Endothelial cell of umbilical vein (primary cell): ENCODE results near the gene FBXW11. TPM values are rescaled to one million over a fixed set of nuclear protein-coding genes. Genes with fewer than 3 reads are reported as not detected.

ENCODE experiments used
- BruUV-seq: library from RNA; stranded (reverse); fragments of 400-500 nt; replicated peaks from 2 replicates; lab custom pipeline; 2021; lab: Mats Ljungman, UMichigan
- CTCF ChIA-PET: fragments of 300-600, 350-600 bp; sonication (Branson Sonifier 250); formaldehyde crosslinking; loops from one replicate; lab custom pipeline; 2021; ENCODE audit warnings: antibody characterized with exemption, inconsistent platforms; lab: Charles Lee
- POLR2A ChIA-PET: fragments of 300-600, 350-600 bp; sonication (Branson Sonifier 250); formaldehyde crosslinking; loops from one replicate; lab custom pipeline; 2021; ENCODE audit warnings: antibody characterized with exemption, inconsistent platforms; lab: Charles Lee
- DNase-seq: peaks from one replicate; pipeline ENCODE4 v3.0.0-alpha.2; 2011; ENCODE audit warnings: low read depth, low spot score
- FAIRE-seq: peaks from 2 replicates; lab custom pipeline; 2011; peaks lifted over from hg19 to GRCh38; lab: Jason Lieb, UNC
- H2AFZ ChIP-seq: 2 replicates; pipeline ENCODE4 v1.6.0; 2012; ENCODE audit warnings: low read depth, low read length, control low read depth, inconsistent platforms
- H3K27ac ChIP-seq: 2 replicates; pipeline ENCODE4 v1.5.1; 2011; ENCODE audit warnings: low read depth, mild to moderate bottlenecking, control low read depth, low read length, moderate library complexity; ENCODE audit not compliant: insufficient read depth
- H3K27me3 ChIP-seq, 2 experiments: 2 replicates each; pipeline versions ENCODE4 v1.6.0 to v1.6.1; 2011; ENCODE audit warnings: low read length in 2 of 2, mixed read lengths in 1 of 2; ENCODE audit not compliant: control insufficient read depth in 2 of 2, insufficient read depth in 2 of 2
- H3K36me3 ChIP-seq, 2 experiments: 2 replicates in 1 of 2; 3 replicates in 1 of 2; pipeline ENCODE4 v1.5.1; 2011; ENCODE audit warnings: low read length in 2 of 2, mild to moderate bottlenecking in 1 of 2, moderate library complexity in 1 of 2; ENCODE audit not compliant: control insufficient read depth in 2 of 2, insufficient read depth in 2 of 2; ENCODE audit errors: extremely low read depth in 1 of 2
- H3K4me1 ChIP-seq: 3 replicates; pipeline ENCODE4 v1.5.1; 2011; ENCODE audit warnings: mild to moderate bottlenecking, low read length; ENCODE audit not compliant: control insufficient read depth, insufficient read depth; ENCODE audit errors: extremely low read depth
- H3K4me2 ChIP-seq: 2 replicates; pipeline ENCODE4 v1.6.1; 2011; ENCODE audit warnings: low read length, control low read depth, mixed read lengths; ENCODE audit not compliant: insufficient read depth
- H3K4me3 ChIP-seq, 3 experiments: fragments of 200-600 bp in 1 of 3; sonication (generic), shearing (Covaris generic) in 1 of 3; replicated peaks in 1 of 3; 2 replicates each; pipeline ENCODE4 v1.5.1; 2011 to 2016; ENCODE audit warnings: control low read depth in 3 of 3, low read length in 3 of 3, mild to moderate bottlenecking in 2 of 3, inconsistent platforms in 1 of 3, low read depth in 1 of 3, moderate library complexity in 1 of 3; ENCODE audit not compliant: insufficient read depth in 1 of 3
- H3K79me2 ChIP-seq: 2 replicates; pipeline ENCODE4 v1.6.0; 2012; ENCODE audit warnings: low read length, inconsistent platforms; ENCODE audit not compliant: control insufficient read depth, insufficient read depth
- H3K9ac ChIP-seq: replicated peaks from 2 replicates; pipeline ENCODE3; 2011; ENCODE audit warnings: low read length, control low read depth; ENCODE audit not compliant: insufficient read depth; ENCODE audit errors: extremely low read depth
- H3K9me1 ChIP-seq: replicated peaks from 3 replicates; pipeline ENCODE4 v1.6.0; 2011; ENCODE audit warnings: mild to moderate bottlenecking, low read length; ENCODE audit not compliant: control insufficient read depth, insufficient read depth; ENCODE audit errors: extremely low read depth
- H3K9me3 ChIP-seq: replicated peaks from 2 replicates; pipeline ENCODE4 v1.5.1; 2012; ENCODE audit warnings: low read length, inconsistent platforms; ENCODE audit not compliant: control insufficient read depth, insufficient read depth
- H4K20me1 ChIP-seq: replicated peaks from 2 replicates; pipeline ENCODE3; 2011; ENCODE audit warnings: mild to moderate bottlenecking, low read length; ENCODE audit not compliant: control insufficient read depth, insufficient read depth; ENCODE audit errors: extremely low read depth
- EZH2 ChIP-seq: IDR thresholded peaks from 2 replicates; pipeline ENCODE4 v1.6.1; 2012; ENCODE audit warnings: borderline replicate concordance, low read depth, mild to moderate bottlenecking, moderate library complexity, low read length, inconsistent platforms; ENCODE audit not compliant: severe bottlenecking
- JUN ChIP-seq: IDR thresholded peaks from 2 replicates; pipeline ENCODE4 v1.6.1; 2011; ENCODE audit warnings: borderline replicate concordance, low read depth; ENCODE audit not compliant: insufficient read length, insufficient read depth
- MYC ChIP-seq: IDR thresholded peaks from one replicate; pipeline ENCODE4 v1.6.1; 2011; ENCODE audit warnings: mild to moderate bottlenecking, low read depth, low read length
- POLR2A ChIP-seq: IDR thresholded peaks from 2 replicates; pipeline ENCODE4 v1.6.1; 2012; ENCODE audit warnings: low read depth, mild to moderate bottlenecking, control low read depth, low read length
- POLR2AphosphoS5 ChIP-seq: IDR thresholded peaks from 2 replicates; pipeline ENCODE4 v1.6.1; 2012; ENCODE audit warnings: low read depth, mild to moderate bottlenecking, control low read depth, low read length, moderate library complexity; ENCODE audit not compliant: insufficient read depth
- dilution Hi-C: fragments of 300-500 bp; cut with MboI; formaldehyde crosslinking; loops from one replicate; pipeline ENCODE4 v1.15.0; 2019; ENCODE audit warnings: low sequenced_read_pairs; ENCODE audit not compliant: extremely low pct_ligation_motif_present
- intact Hi-C: fragments of 100-400 bp; cut with micrococcal nuclease; formaldehyde crosslinking; loops from one replicate; pipeline ENCODE4 v1.10.0; 2022
- polyA plus RNA-seq, 4 experiments: library from polyadenylated mRNA; depleted of rRNA in 3 of 4; stranded (reverse) in 3 of 4; unstranded in 1 of 4; fragments of >200 nt; gene quantifications; 2 replicates each; pipeline versions ENCODE4 v1.2.1 to v1.2.3, GENCODE V29; 2011 to 2012; ENCODE audit warnings: missing spikeins in 1 of 4
- total RNA-seq: library from RNA; stranded (reverse); gene quantifications from 2 replicates; pipeline ENCODE4 v1.2.3, GENCODE V29; 2021
- TF ChIP-seq, protein P1 (sequence below), 2 donors: IDR thresholded peaks; 1 replicate in 1 of 2; 2 replicates in 1 of 2; pipeline ENCODE4 v1.5.1; 2011; ENCODE audit warnings: low read length in 2 of 2, mild to moderate bottlenecking in 2 of 2, moderate library complexity in 2 of 2, control low read depth in 1 of 2, inconsistent platforms in 1 of 2, low read depth in 1 of 2; ENCODE audit not compliant: insufficient read depth in 1 of 2; ENCODE audit errors: extremely low read depth in 1 of 2
- TF ChIP-seq, protein P2 (sequence below): IDR thresholded peaks from 2 replicates; pipeline ENCODE4 v1.6.1; 2011; ENCODE audit not compliant: insufficient read depth, insufficient read length

The FBXW11 gene
- total and polyA plus RNA-seq, 2 donors (not counting 3 experiments of a cell fraction or from before 2014, with no cell fraction given), result 30.7 to 44.7 TPM

DNA sequence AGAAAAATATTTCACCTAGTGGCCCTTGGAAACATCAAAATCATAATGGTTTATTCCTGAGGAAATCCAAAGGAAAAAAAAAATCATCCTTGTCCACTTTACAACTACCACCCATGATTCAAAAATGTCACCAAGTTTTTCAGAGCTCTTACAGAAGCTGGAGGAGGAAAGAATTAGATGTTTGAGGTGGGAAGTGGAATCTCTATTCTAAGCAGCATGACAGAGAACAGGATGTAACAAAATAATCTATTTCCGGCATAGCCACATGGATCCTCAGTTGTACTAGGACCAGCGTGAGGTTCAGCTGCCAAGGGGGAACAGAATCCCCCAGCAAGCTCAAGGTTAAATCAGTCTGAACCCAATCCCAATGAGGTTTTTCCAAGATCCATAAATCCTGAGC is 40.2 kb downstream of the FBXW11 start:
- Histone ChIP-seq H3K27ac (no peak overlapping the region), H3K4me3 (no peak overlapping the region), H3K79me2 (peaks cover 90% of the 10 kb centered on the region), H3K9ac (no peak overlapping the region), H3K9me1 (no peaks in the 10 kb centered on the region), H3K4me1 (peaks cover 26% of the 10 kb centered on the region), H3K9me3 (no peaks in the 10 kb centered on the region), H3K36me3 (no peaks in the 10 kb centered on the region), H3K4me2 (peak overlapping the region; percentile 63), H3K27me3 (no peaks in the 10 kb centered on the region), H2AFZ (no peak overlapping the region), H4K20me1 (peaks cover 36% of the 10 kb centered on the region)
- dilution Hi-C loops (no loop called here), intact Hi-C loops (no loop called here)
- DNase-seq (peak; percentile 25), FAIRE-seq (peak; percentile 42)
- ChIA-PET CTCF (interaction anchor here (0.6 to 1.3 kb wide), 2 partner anchors 54 to 920 kb away, joined by 4 to 5 read pairs; no protein-coding TSS in a partner anchor), POLR2A (no interaction called here)
- TF ChIP-seq POLR2A (no peak), JUN (no peak), MYC (no peak), EZH2 (no peak), POLR2AphosphoS5 (no peak)
- TF ChIP-seq, protein P1, sequence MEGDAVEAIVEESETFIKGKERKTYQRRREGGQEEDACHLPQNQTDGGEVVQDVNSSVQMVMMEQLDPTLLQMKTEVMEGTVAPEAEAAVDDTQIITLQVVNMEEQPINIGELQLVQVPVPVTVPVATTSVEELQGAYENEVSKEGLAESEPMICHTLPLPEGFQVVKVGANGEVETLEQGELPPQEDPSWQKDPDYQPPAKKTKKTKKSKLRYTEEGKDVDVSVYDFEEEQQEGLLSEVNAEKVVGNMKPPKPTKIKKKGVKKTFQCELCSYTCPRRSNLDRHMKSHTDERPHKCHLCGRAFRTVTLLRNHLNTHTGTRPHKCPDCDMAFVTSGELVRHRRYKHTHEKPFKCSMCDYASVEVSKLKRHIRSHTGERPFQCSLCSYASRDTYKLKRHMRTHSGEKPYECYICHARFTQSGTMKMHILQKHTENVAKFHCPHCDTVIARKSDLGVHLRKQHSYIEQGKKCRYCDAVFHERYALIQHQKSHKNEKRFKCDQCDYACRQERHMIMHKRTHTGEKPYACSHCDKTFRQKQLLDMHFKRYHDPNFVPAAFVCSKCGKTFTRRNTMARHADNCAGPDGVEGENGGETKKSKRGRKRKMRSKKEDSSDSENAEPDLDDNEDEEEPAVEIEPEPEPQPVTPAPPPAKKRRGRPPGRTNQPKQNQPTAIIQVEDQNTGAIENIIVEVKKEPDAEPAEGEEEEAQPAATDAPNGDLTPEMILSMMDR (IDR thresholded peaks at IDR 0.05; ENCODE audit: extremely low read depth in 1 of 2, insufficient read depth in 1 of 2, low read depth in 1 of 2, low read length in 2 of 2), result no peak
- TF ChIP-seq, protein P2, sequence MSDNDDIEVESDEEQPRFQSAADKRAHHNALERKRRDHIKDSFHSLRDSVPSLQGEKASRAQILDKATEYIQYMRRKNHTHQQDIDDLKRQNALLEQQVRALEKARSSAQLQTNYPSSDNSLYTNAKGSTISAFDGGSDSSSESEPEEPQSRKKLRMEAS, result no peak
- BruUV-seq, result no TSS peak
